SH-SY5Y (cell line): ENCODE data around the gene PDK4.

Experiments used
- GATA2 ChIP-seq: IDR thresholded peaks from 2 replicates; pipeline ENCODE4 v1.6.1; 2011; ENCODE audit warnings: mild to moderate bottlenecking, low read depth, low read length
- GATA3 ChIP-seq: IDR thresholded peaks from 2 replicates; pipeline ENCODE4 v1.6.1; 2011; ENCODE audit warnings: low read depth, mild to moderate bottlenecking, low read length, moderate library complexity

DNA sequence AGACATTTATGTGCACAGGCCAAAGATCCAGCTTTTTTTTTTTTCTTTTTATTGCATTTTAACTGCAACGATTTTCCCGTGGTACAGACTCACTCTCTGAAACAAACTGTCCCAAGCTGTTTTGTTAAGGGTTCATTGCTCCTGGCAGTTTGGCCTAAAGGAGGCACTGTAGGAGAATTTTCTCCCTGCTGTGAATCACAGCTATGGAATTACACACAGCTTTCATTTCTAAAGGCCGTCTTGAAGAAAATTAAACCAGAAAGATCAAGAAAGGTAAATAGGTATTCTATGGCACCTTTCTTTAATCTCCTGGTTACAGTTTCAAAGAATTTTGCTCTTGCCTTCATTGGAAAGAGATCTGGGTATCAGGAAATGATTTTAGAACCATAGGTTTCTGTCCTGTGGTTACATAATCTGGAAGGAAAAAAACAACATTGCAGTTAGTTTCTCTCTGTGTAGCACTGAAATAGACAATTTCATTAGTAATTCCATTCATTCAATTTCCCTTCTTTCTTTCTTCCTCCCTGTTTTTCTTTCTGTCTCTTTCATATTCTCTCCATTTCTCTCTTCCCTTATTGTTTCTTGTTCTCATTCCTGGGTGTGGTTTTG lies 51.2 kb downstream of the PDK4 start:
- TF ChIP-seq GATA3: no peak
- no peak for TF ChIP-seq GATA2
